Fibroblast of lung (primary cell): ENCODE measurements around the gene DNMT3B. TPM values are rescaled to one million over a fixed set of nuclear protein-coding genes. Genes with fewer than 3 reads are reported as not detected.

Experiments used
- DNase-seq, 2 donors: peaks; one replicate each; pipeline versions ENCODE4 v3.0.0 to v3.0.0-alpha.2; 2010; ENCODE audit warnings: low read depth in 2 of 2
- H2AFZ ChIP-seq: 2 replicates; pipeline ENCODE4 v1.5.1; 2012; ENCODE audit warnings: low read length, control low read depth, inconsistent platforms
- H3K27ac ChIP-seq: 2 replicates; pipeline ENCODE4 v1.5.1; 2011; ENCODE audit warnings: low read length, control low read depth; ENCODE audit not compliant: insufficient read depth
- H3K27me3 ChIP-seq: 2 replicates; pipeline ENCODE4 v1.5.1; 2011; ENCODE audit warnings: mild to moderate bottlenecking, low read length; ENCODE audit not compliant: control insufficient read depth, insufficient read depth
- H3K36me3 ChIP-seq: 2 replicates; pipeline ENCODE4 v1.5.1; 2011; ENCODE audit warnings: low read length; ENCODE audit not compliant: control insufficient read depth, insufficient read depth
- H3K4me1 ChIP-seq: 2 replicates; pipeline ENCODE4 v1.5.1; 2011; ENCODE audit warnings: low read length; ENCODE audit not compliant: control insufficient read depth, insufficient read depth; ENCODE audit errors: extremely low read depth
- H3K4me2 ChIP-seq: 2 replicates; pipeline ENCODE4 v1.5.1; 2011; ENCODE audit warnings: low read length, control low read depth; ENCODE audit not compliant: insufficient read depth; ENCODE audit errors: extremely low read depth
- H3K4me3 ChIP-seq, 4 experiments: fragments of 200-600 bp in 1 of 4; sonication (generic) in 1 of 4; replicated peaks in 1 of 4; 2 replicates each; pipeline ENCODE4 v1.5.1; 2011 to 2016; ENCODE audit warnings: low read length in 4 of 4, low read depth in 3 of 4, mild to moderate bottlenecking in 3 of 4, control low read depth in 2 of 4, inconsistent platforms in 1 of 4, mixed read lengths in 1 of 4; ENCODE audit not compliant: insufficient read depth in 1 of 4; ENCODE audit errors: control extremely low read depth in 1 of 4
- H3K79me2 ChIP-seq: 2 replicates; pipeline ENCODE4 v1.5.1; 2012; ENCODE audit warnings: mild to moderate bottlenecking, low read length, inconsistent platforms; ENCODE audit not compliant: control insufficient read depth, insufficient read depth
- H3K9ac ChIP-seq: 2 replicates; pipeline ENCODE4 v1.5.1; 2011; ENCODE audit warnings: mild to moderate bottlenecking, low read length, control low read depth; ENCODE audit not compliant: insufficient read depth
- H3K9me3 ChIP-seq: 2 replicates; pipeline ENCODE4 v1.5.1; 2012; ENCODE audit warnings: low read depth, low read length; ENCODE audit not compliant: control insufficient read depth, insufficient read depth
- H4K20me1 ChIP-seq: 2 replicates; pipeline ENCODE4 v1.5.1; 2011; ENCODE audit warnings: low read length; ENCODE audit not compliant: control insufficient read depth, insufficient read depth; ENCODE audit errors: extremely low read depth
- EZH2 ChIP-seq: IDR thresholded peaks from 2 replicates; pipeline ENCODE4 v1.5.1; 2012; ENCODE audit warnings: low read length, control low read depth, mild to moderate bottlenecking; ENCODE audit errors: missing control alignments
- polyA plus RNA-seq, 2 donors: library from polyadenylated mRNA; depleted of rRNA in 1 of 2; stranded (reverse) in 1 of 2; unstranded in 1 of 2; fragments of >200 nt; gene quantifications; 2 replicates each; pipeline ENCODE4 v1.2.1, GENCODE V29; 2011 to 2012; ENCODE audit warnings: missing spikeins in 1 of 2
- total RNA-seq: library from RNA; depleted of rRNA; stranded (reverse); fragments of >200 nt; gene quantifications from 2 replicates; pipeline ENCODE4 v1.2.1, GENCODE V29; 2014
- TF ChIP-seq, protein P1 (sequence below), 2 donors: IDR thresholded peaks in 1 of 2; conservative IDR thresholded peaks in 1 of 2; 1 replicate in 1 of 2; 2 replicates in 1 of 2; pipeline ENCODE4 v1.5.1; 2011 to 2012; ENCODE audit warnings: low read length in 2 of 2, control low read depth in 1 of 2, inconsistent platforms in 1 of 2, low read depth in 1 of 2, mild to moderate bottlenecking in 1 of 2

The DNMT3B gene
- total and polyA plus RNA-seq, 2 donors (not counting 1 experiment from before 2014, with no cell fraction given): 1.1 to 3.1 TPM

DNA sequence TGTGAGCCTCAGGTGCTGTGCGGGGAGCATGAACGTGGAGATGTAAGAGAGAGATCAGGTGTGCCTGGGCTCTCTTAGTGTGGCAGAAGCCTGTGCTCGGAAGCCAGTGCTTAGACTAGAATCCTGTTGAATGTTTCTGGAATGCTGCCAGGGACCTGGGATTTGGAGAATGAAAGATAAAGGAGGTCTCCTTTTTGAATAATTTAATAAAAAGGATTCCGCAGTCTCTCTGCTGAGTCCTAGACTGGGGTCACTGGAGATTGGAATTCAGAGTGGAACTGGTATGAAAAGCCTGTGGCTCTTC, 77.7 kb downstream of the DNMT3B start:
- H3K79me2 ChIP-seq: peaks cover 40% of the 10 kb centered on the region
- no peak overlapping the region for H3K4me2 ChIP-seq
- H3K36me3 ChIP-seq: peaks cover 16% of the 10 kb centered on the region

DNA sequence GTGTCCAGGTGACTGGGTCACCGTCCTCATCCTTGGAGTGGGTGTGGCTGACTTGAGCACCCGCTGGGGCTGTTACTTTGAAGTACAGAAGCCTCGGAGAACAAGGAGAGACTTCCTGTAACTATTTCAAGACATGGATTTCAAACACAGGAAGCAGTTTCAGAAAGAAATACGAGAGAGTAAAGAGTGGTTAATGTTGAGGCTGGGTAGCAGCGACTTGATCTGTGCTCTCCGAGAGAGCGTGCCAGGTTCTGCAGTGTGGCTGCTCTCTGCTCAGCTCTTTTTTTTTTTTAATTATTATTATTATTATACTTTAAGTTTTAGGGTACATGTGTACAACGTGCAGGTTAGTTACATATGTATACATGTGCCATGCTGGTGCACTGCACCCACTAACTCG, 79.0 kb downstream of the DNMT3B start:
- peaks cover 2% of the 10 kb centered on the region for H4K20me1 ChIP-seq
- H3K4me2 ChIP-seq: no peak overlapping the region
- H3K9me3 ChIP-seq: no peaks in the 10 kb centered on the region
- no peak overlapping the region for H3K9ac ChIP-seq
- no peaks in the 10 kb centered on the region for H3K27me3 ChIP-seq
- no peak for DNase-seq
- H3K4me1 ChIP-seq: no peaks in the 10 kb centered on the region
- H3K79me2 ChIP-seq: peaks cover 41% of the 10 kb centered on the region
- H3K4me3 ChIP-seq: no peak overlapping the region
- H3K36me3 ChIP-seq: peaks cover 13% of the 10 kb centered on the region
- TF ChIP-seq, protein P1, sequence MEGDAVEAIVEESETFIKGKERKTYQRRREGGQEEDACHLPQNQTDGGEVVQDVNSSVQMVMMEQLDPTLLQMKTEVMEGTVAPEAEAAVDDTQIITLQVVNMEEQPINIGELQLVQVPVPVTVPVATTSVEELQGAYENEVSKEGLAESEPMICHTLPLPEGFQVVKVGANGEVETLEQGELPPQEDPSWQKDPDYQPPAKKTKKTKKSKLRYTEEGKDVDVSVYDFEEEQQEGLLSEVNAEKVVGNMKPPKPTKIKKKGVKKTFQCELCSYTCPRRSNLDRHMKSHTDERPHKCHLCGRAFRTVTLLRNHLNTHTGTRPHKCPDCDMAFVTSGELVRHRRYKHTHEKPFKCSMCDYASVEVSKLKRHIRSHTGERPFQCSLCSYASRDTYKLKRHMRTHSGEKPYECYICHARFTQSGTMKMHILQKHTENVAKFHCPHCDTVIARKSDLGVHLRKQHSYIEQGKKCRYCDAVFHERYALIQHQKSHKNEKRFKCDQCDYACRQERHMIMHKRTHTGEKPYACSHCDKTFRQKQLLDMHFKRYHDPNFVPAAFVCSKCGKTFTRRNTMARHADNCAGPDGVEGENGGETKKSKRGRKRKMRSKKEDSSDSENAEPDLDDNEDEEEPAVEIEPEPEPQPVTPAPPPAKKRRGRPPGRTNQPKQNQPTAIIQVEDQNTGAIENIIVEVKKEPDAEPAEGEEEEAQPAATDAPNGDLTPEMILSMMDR (conservative IDR thresholded peaks at IDR 0.05 in 1 of 2, IDR thresholded peaks at IDR 0.05 in 1 of 2; ENCODE audit: low read depth in 1 of 2, low read length in 2 of 2): no peak
- TF ChIP-seq EZH2: no peak
- no peak overlapping the region for H2AFZ ChIP-seq
- no peak overlapping the region for H3K27ac ChIP-seq

More for the DNA sequence above, 77.7 kb downstream of the DNMT3B start:
- TF ChIP-seq EZH2: no peak
- TF ChIP-seq, protein P1 (conservative IDR thresholded peaks at IDR 0.05 in 1 of 2, IDR thresholded peaks at IDR 0.05 in 1 of 2; ENCODE audit: low read depth in 1 of 2, low read length in 2 of 2): no peak
- H3K27ac ChIP-seq: no peak overlapping the region
- no peak overlapping the region for H3K4me3 ChIP-seq
- no peaks in the 10 kb centered on the region for H3K4me1 ChIP-seq
- peaks cover 2% of the 10 kb centered on the region for H4K20me1 ChIP-seq
- no peak overlapping the region for H2AFZ ChIP-seq
- no peaks in the 10 kb centered on the region for H3K9me3 ChIP-seq
- no peaks in the 10 kb centered on the region for H3K27me3 ChIP-seq
- no peak overlapping the region for H3K9ac ChIP-seq
- DNase-seq: no peak

DNA sequence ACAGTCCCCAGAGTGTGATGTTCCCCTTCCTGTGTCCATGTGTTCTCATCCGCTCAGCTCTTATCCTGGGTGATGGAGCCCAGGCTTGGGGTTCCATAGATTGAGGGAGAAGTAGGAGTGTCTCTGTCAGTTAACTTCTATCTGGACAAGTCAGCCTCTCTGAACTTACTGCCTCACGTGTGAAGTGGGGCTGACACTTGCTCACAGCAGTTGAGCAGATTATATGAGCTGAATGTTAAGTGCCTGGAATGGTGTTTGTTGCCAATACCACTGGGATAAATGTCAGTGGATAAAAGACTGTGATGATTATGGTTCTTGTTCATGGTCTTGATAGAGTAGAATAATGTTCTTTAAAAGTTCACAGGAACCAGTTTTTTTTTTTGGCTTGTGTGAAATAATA, 79.4 kb downstream of the DNMT3B start:
- TF ChIP-seq, protein P1 (conservative IDR thresholded peaks at IDR 0.05 in 1 of 2, IDR thresholded peaks at IDR 0.05 in 1 of 2; ENCODE audit: low read depth in 1 of 2, low read length in 2 of 2): no peak
- TF ChIP-seq EZH2: no peak
- no peak overlapping the region for H3K27ac ChIP-seq
- no peak overlapping the region for H2AFZ ChIP-seq
- no peaks in the 10 kb centered on the region for H3K4me1 ChIP-seq
- H3K36me3 ChIP-seq: peaks cover 13% of the 10 kb centered on the region
- no peak overlapping the region for H3K9ac ChIP-seq
- DNase-seq: no peak
- no peak overlapping the region for H3K4me2 ChIP-seq
- peaks cover 40% of the 10 kb centered on the region for H3K79me2 ChIP-seq
- no peaks in the 10 kb centered on the region for H3K9me3 ChIP-seq
- H3K27me3 ChIP-seq: no peaks in the 10 kb centered on the region
- H3K4me3 ChIP-seq: no peak overlapping the region
- peaks cover 2% of the 10 kb centered on the region for H4K20me1 ChIP-seq
